Subcutaneous abdominal adipose tissue (tissue), 5 donors: ENCODE data around the gene GJC1.

ENCODE experiments used
- H3K27ac ChIP-seq: one replicate; pipeline ENCODE4 v1.7.0; 2013; ENCODE audit warnings: low read depth, mild to moderate bottlenecking, inconsistent platforms, low read length, moderate library complexity
- H3K27me3 ChIP-seq, 5 donors: one replicate each; pipeline ENCODE4 v1.7.0; 2013; ENCODE audit warnings: low read length in 5 of 5, inconsistent platforms in 1 of 5; ENCODE audit not compliant: control insufficient read depth in 5 of 5, insufficient read depth in 4 of 5
- H3K36me3 ChIP-seq, 5 donors: one replicate each; pipeline ENCODE4 v1.7.0; 2013; ENCODE audit warnings: low read length in 5 of 5; ENCODE audit not compliant: control insufficient read depth in 5 of 5, insufficient read depth in 5 of 5
- H3K4me1 ChIP-seq, 5 donors: one replicate each; pipeline ENCODE4 v1.7.0; 2013; ENCODE audit warnings: low read length in 5 of 5, mild to moderate bottlenecking in 3 of 5, moderate library complexity in 1 of 5; ENCODE audit not compliant: control insufficient read depth in 5 of 5, insufficient read depth in 5 of 5
- H3K4me3 ChIP-seq, 5 donors: one replicate each; pipeline ENCODE4 v1.7.0; 2013; ENCODE audit warnings: low read length in 5 of 5, low read depth in 1 of 5
- H3K9ac ChIP-seq, 5 donors: one replicate each; pipeline ENCODE4 v1.7.0; 2013; ENCODE audit warnings: low read length in 5 of 5, mild to moderate bottlenecking in 4 of 5, moderate library complexity in 3 of 5
- H3K9me3 ChIP-seq, 5 donors: one replicate each; pipeline ENCODE4 v1.7.0; 2013; ENCODE audit warnings: low read length in 5 of 5; ENCODE audit not compliant: control insufficient read depth in 5 of 5
- donor health status: healthy.
- donor health status: healthy.
- donor health status: healthy.
- donor health status: healthy.
- donor health status: healthy.

The GJC1 gene

GRCh38 chr17:44780845-44781480, 49.1 kb downstream of the GJC1 start:
- no peaks in the 10 kb centered on the region for H3K36me3 ChIP-seq
- no peak overlapping the region for H3K27ac ChIP-seq
- H3K4me3 ChIP-seq: no peak overlapping the region
- no peak overlapping the region for H3K9ac ChIP-seq
- H3K4me1 ChIP-seq: peaks cover 0 to 31% (median 26%) of the 10 kb centered on the region in 5 donors
- no peaks in the 10 kb centered on the region for H3K9me3 ChIP-seq
- H3K27me3 ChIP-seq: peaks cover 0 to 11% (median 4%) of the 10 kb centered on the region in 5 donors

GRCh38 chr17:44780161-44780560, 49.9 kb downstream of the GJC1 start:
- peaks cover 0 to 11% (median 4%) of the 10 kb centered on the region in 5 donors for H3K27me3 ChIP-seq
- H3K27ac ChIP-seq: no peak overlapping the region
- H3K9me3 ChIP-seq: no peaks in the 10 kb centered on the region
- no peaks in the 10 kb centered on the region for H3K36me3 ChIP-seq
- no peak overlapping the region for H3K4me3 ChIP-seq
- H3K4me1 ChIP-seq: peaks cover 0 to 39% (median 31%) of the 10 kb centered on the region in 5 donors
- H3K9ac ChIP-seq: no peak overlapping the region

DNA sequence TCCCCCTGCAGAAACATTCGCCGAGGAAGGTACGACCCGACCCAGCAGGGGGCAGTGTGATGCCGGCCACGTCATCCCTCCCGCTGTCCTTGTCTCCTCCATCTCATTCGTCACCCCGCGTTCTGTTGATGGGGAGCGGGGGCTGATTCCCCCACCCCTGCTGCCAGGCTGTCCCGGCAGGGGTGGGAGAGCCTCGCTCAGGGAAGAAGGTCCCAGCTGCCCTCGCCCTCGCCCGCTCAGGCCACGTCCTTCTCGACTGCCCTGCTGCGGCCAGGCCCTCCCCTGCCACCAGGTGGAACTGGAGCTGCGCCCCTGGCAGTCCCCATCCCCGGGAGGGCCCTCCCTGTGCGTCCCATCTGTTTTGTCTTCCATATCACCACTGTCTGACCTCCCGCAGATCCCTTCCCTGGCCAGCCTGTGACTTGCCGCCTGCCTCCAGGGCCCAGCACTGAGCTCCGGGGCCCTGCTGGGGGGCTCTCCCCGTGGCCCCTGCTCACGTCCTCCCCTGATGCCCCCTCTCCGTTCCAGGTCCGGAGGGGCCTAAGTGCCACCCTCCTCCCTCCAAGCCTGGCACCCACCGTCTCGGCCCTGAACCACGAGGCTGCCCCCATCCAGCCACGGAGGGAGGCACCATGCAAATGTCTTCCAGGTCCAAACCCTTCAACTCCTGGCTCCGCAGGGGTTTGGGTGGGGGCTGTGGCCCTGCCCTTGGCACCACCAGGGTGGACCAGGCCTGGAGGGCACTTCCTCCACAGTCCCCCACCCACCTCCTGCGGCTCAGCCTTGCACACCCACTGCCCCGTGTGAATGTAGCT, 50.7 kb downstream of the GJC1 start:
- peaks cover 0 to 45% (median 35%) of the 10 kb centered on the region in 5 donors for H3K4me1 ChIP-seq
- no peaks in the 10 kb centered on the region for H3K36me3 ChIP-seq
- H3K27me3 ChIP-seq: peaks cover 0 to 11% (median 4%) of the 10 kb centered on the region in 5 donors
- H3K9ac ChIP-seq: no peak overlapping the region
- H3K9me3 ChIP-seq: no peaks in the 10 kb centered on the region
- peak overlapping the region in 4 of 5 donors; percentile 26 to 50 (median 36) for H3K4me3 ChIP-seq
- no peak overlapping the region for H3K27ac ChIP-seq

GRCh38 chr17:44778656-44779210, 51.4 kb downstream of the GJC1 start:
- no peaks in the 10 kb centered on the region for H3K9me3 ChIP-seq
- peak overlapping the region in 3 of 5 donors; percentile 26 to 50 (median 46) for H3K4me3 ChIP-seq
- H3K4me1 ChIP-seq: peaks cover 0 to 45% (median 35%) of the 10 kb centered on the region in 5 donors
- peaks cover 0 to 11% (median 4%) of the 10 kb centered on the region in 5 donors for H3K27me3 ChIP-seq
- H3K27ac ChIP-seq: no peak overlapping the region
- no peaks in the 10 kb centered on the region for H3K36me3 ChIP-seq
- no peak overlapping the region for H3K9ac ChIP-seq

- no peaks in the 10 kb centered on the region for H3K36me3 ChIP-seq
- no peaks in the 10 kb centered on the region for H3K9me3 ChIP-seq
- H3K4me1 ChIP-seq: peaks cover 0 to 44% (median 34%) of the 10 kb centered on the region in 5 donors
- no peak overlapping the region for H3K4me3 ChIP-seq
- no peak overlapping the region for H3K27ac ChIP-seq
- peaks cover 9 to 19% (median 11%) of the 10 kb centered on the region in 5 donors for H3K27me3 ChIP-seq
- H3K9ac ChIP-seq: no peak overlapping the region
Measured at GRCh38 chr17:44777394-44778348, 52.4 kb downstream of the GJC1 start.

DNA sequence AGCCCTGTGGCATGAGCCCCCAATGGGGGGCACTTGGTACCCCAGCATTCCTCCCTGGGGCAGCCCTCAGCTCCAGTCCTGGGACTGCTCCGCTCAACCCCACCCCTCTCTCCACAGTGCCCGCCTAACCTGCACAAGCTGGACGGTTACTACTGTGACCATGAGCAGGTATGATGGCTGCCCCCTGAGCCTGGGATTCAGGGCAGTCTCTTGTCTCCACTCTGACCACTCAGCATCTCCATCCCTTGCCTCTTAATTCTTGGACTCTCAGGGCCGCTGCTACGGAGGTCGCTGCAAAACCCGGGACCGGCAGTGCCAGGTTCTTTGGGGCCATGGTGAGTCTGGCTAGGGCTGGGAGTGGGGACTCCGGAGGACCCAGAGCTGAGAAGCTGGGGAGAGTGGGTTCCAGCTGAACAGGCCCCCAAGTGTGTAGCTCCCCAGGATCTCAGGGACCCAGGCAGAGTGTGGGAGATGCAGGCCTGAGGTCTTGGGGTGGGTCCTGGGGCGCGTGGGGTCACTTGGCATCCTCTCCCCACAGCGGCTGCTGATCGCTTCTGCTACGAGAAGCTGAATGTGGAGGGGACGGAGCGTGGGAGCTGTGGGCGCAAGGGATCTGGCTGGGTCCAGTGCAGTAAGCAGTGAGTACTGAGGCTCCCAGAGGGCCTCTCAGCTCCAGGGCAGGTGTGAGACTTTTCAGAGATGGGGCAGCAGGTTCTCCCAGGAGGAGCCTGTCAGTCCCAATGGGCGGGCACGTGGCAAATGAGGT, 53.3 kb downstream of the GJC1 start:
- no peak overlapping the region for H3K4me3 ChIP-seq
- H3K4me1 ChIP-seq: peaks cover 0 to 36% (median 26%) of the 10 kb centered on the region in 5 donors
- no peaks in the 10 kb centered on the region for H3K36me3 ChIP-seq
- H3K27ac ChIP-seq: no peak overlapping the region
- no peak overlapping the region for H3K9ac ChIP-seq
- H3K27me3 ChIP-seq: peaks cover 13 to 23% (median 14%) of the 10 kb centered on the region in 5 donors
- H3K9me3 ChIP-seq: no peaks in the 10 kb centered on the region

DNA sequence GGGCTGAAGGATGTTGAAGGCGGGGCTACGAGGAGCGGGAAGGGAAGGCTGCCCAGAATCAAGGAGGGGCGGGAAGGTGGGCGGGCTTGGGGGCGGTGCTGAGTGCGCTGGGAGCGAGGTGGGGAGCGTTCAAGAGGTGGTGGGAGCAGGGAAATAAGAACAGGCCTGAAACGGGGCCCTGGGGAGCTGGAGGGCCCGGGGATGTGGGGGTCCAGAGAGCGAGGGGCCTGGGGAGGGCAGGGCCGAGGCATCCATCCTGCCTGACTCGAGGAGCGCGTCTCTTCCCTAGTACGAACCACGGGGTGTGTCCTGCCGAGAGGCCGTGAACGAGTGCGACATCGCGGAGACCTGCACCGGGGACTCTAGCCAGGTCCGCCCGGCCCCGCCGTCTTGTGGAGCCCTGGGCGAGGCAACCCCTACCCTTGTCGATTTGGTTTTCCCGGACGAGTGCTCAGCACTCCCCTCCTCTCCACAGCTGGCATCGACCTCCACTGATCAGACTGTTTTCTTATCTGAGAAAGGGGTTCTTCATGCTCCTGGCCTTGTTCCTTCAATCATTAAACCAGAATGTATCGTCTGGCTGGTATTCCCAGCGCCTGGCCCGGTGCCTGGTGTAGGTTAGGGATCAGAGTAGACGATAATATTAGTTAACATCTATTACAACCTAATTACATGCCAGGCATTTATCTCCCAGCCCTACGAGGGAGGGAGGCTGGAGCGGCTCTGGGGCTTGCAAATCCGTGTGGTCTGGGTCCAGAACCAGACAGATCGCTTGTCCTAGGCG, 54.1 kb downstream of the GJC1 start:
- Histone ChIP-seq H3K4me3 (peak overlapping the region in 4 of 5 donors; percentile 59 to 79 (median 70)), H3K27me3 (peaks cover 14 to 26% (median 19%) of the 10 kb centered on the region in 5 donors), H3K27ac (no peak overlapping the region), H3K4me1 (peaks cover 0 to 31% (median 19%) of the 10 kb centered on the region in 5 donors), H3K36me3 (no peaks in the 10 kb centered on the region), H3K9ac (peak overlapping the region in 2 of 5 donors; percentile 41 to 77), H3K9me3 (no peaks in the 10 kb centered on the region)

DNA sequence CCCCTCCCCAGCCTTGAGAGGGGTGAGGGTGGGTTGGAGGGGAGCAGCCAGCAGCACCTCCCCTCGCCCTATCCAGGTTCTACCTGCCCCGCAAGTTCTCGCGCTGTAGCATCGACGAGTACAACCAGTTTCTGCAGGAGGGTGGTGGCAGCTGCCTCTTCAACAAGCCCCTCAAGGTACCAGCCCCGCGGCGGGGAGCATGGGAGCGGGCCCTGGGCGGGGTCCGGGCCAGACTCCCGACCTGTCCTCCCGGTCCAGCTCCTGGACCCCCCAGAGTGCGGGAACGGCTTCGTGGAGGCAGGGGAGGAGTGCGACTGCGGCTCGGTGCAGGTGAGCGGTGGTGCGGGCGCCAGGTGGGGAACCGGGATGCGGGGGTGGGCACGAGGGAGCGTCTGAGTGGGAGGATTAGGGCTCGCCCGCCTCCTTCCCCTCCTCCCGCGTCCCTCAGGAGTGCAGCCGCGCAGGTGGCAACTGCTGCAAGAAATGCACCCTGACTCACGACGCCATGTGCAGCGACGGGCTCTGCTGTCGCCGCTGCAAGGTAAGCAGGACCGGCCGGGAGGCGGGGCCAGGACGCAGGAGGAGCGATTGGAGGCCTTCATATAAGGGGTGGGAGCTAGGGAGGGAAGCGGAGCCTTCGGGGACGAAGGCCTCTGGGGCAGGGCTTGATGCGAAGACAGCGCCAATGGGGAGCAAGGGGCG, 54.8 kb downstream of the GJC1 start:
- Histone ChIP-seq H3K27ac (no peak overlapping the region), H3K9me3 (no peaks in the 10 kb centered on the region), H3K4me3 (peak overlapping the region in 4 of 5 donors; percentile 59 to 79 (median 70)), H3K9ac (peak overlapping the region in 2 of 5 donors; percentile 25 to 43), H3K36me3 (no peaks in the 10 kb centered on the region), H3K4me1 (peaks cover 0 to 31% (median 19%) of the 10 kb centered on the region in 5 donors), H3K27me3 (peaks cover 14 to 29% (median 20%) of the 10 kb centered on the region in 5 donors)
